Measurements from ENCODE around the gene MAPT.

DNA sequence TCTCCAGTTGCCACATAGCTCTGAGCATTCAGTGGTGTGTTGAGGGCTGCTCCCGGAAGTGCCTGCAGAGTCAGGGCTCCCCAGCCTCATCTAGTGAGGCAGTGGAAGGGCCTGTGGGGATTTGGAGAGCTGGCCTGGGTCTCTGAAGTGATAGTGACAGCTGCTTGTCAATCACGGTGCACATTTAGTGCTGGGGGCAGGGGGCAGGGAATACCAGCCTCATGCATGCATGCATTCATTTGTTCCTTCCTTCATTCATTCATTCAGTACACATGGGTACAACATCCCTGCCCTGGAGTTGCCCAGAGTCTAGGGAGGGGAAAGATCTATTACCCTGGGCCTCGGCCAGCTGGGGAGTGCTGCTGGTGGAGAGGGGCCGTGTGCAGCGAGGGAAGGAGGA is 93.4 kb downstream of the MAPT start:
- TF ChIP-seq, protein P1, sequence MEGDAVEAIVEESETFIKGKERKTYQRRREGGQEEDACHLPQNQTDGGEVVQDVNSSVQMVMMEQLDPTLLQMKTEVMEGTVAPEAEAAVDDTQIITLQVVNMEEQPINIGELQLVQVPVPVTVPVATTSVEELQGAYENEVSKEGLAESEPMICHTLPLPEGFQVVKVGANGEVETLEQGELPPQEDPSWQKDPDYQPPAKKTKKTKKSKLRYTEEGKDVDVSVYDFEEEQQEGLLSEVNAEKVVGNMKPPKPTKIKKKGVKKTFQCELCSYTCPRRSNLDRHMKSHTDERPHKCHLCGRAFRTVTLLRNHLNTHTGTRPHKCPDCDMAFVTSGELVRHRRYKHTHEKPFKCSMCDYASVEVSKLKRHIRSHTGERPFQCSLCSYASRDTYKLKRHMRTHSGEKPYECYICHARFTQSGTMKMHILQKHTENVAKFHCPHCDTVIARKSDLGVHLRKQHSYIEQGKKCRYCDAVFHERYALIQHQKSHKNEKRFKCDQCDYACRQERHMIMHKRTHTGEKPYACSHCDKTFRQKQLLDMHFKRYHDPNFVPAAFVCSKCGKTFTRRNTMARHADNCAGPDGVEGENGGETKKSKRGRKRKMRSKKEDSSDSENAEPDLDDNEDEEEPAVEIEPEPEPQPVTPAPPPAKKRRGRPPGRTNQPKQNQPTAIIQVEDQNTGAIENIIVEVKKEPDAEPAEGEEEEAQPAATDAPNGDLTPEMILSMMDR (IDR thresholded peaks at IDR 0.05; ENCODE audit: poor library complexity) = no peak
- no peak for TF ChIP-seq EZH2 (IDR thresholded peaks at IDR 0.05; ENCODE audit: borderline replicate concordance)
